ENCODE measurements around the gene SYTL2.

Gene SYTL2

GRCh38 chr11:85827748-85828639 lies 17.1 kb upstream of the SYTL2 start:
- no peak for DNase-seq

GRCh38 chr11:85826116-85826855 lies 15.3 kb upstream of the SYTL2 start:
- no peak for DNase-seq

DNA sequence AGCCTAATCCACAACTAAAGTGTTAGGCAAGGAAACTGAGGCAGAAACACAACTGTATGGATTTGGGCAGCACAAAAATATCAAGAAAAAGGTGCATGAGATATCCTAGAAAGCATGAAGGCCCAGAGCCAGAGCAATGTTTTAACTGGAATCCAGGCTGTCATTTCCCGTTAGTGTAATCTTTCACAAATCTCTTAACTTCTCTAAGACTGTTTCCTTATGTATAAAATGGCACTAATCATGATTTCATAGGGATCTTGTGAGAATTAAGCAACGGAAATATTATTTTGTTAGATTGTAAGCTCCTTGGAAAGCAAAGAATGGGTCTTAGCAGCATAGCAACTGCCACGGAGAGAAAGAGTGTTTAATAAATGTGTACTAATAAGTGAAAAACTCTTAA lies 14.7 kb upstream of the SYTL2 start:
- no peak for DNase-seq

GRCh38 chr11:85823816-85824215 lies 12.9 kb upstream of the SYTL2 start:
- no peak for DNase-seq

GRCh38 chr11:85822814-85823213 lies 11.9 kb upstream of the SYTL2 start:
- DNase-seq = no peak

DNA sequence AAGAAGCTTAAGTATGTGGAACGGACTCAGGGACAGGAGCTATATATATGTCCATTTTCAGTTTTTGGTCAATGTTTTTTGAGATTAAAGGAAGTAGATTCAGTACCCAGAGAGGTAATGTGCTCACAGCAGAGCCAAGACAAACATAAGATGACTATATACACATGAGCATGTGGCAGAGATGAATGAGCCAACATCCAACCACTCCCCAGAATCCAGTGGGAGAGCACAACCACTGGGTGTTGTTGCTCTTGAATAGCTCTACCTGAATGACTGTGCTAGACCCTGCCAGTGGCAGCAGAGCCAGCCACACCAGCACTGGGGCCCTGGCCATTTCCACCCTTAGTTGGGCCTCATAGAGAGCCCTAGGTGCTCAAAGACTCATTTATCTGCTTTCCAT lies 10.7 kb upstream of the SYTL2 start:
- no peak for DNase-seq

DNA sequence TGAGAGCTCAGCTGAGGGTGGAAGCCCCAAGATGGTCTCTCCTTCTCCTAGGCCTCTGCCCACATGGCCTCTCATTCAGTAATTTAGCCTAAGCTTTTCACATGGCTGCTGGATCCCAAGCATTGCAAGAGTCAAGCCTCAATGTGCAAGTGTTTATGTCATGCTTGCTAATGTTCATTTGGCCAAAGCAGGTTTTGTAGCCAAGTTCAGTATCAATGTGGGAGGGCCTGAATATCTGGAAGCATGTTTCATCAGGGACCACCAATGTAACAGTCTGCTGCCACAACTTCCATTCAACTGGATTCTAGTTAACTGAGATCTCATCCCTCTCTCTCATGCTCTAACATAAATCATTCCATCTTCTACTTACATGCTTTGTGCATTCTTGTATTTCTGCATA lies 8.5 kb upstream of the SYTL2 start:
- DNase-seq = no peak

DNA sequence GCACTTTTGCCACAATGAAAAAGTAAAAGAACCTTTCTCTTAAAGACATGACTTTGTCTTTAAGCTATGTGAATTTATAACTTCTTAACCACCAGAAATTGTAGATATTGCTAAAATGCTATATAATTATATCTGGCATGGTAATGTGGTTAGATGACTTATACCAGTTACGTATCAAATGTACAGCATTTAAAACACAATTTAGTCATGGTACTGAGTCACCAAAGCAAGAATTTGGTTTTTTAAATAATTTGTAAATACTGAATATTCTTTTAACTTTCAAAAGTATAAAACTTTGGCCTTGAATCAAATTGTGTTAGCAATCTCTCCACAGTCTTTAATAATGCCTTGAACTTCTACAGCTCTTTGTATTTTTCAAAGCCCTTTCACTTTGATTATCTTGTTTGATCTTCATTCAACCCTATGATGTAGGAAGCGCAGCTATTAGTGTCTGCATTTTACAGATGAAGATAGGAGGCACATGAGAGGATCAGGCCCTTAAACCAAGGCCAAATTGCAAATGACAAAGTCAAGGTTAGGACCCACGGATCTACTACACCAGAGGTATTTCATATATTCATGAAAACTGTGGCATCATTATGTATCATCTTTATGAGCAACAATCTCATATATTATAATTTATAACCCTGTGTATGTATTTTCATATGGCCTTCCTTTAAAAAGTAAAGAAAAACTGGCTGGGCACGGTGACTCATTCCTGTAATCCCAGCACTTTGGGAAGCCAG lies 4.4 kb upstream of the SYTL2 start:
- no peak for DNase-seq

- no peak for DNase-seq
Measured at GRCh38 chr11:85813721-85814120, 2.8 kb upstream of the SYTL2 start.

GRCh38 chr11:85811624-85812023 lies 683 bp upstream of the SYTL2 start:
- DNase-seq = no peak

GRCh38 chr11:85810521-85810870 lies 445 bp downstream of the SYTL2 start:
- DNase-seq = no peak

DNA sequence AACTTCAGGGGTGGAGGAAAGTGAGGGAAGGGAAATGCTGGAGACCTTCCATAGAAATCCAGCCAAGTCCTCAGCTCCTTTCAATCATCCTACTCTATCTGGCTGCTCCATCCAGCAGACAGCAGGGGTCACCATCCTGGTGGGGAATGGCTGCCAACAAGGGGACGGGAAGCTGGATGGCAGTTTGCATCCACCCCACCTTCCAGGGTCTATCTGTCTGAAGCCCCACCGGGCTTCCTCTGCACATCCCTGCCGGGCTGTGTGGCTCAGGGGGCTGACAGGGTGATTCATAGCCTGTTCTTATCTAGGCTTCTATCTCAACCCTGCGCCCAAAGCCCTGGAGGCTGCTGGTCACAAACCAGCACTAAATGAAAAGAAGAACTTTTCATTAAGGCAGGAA lies 1.1 kb downstream of the SYTL2 start:
- DNase-seq = no peak

DNA sequence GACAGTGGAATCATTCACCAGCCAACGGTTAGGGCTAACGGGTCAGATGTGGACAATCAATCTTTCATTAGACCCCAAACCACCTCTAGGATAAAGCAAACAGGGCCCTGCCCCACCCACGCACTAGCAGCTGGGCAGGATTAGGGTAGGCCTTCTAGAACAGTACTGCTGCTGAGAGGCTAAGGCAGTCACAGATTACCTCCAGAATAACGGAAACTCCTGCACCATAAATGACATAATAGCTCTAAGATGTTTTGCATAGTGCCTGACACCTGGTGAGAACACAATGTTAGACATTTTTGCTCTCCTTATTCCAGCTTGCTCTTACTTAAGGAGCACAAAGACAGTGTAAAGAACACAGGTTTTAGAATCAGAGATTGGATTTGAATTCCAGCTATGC lies 1.8 kb downstream of the SYTL2 start:
- no peak for DNase-seq

GRCh38 chr11:85806876-85807275 lies 4.1 kb downstream of the SYTL2 start:
- no peak for DNase-seq

GRCh38 chr11:85806016-85806415 lies 4.9 kb downstream of the SYTL2 start:
- DNase-seq = no peak

DNA sequence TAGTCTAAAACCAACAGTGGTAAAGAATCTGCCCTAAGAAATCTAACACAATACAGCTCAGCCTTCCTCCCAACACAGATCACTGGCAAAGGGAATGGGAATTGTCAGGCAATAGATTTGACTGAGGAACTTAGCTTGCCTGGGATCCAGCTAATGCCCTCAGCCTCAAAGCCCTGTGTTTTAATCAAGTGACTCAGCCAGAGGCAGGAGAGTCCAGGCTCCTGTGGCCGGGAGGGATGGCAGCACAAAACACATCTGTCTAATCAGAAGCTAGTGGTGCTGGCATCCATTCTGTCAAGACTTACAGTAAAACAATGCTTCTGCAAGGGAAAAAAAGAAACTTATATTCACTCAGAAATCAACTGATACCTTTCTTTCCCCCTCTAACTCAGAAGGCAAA lies 5.6 kb downstream of the SYTL2 start:
- no peak for DNase-seq

GRCh38 chr11:85803920-85804319 lies 7.0 kb downstream of the SYTL2 start:
- no peak for DNase-seq

DNA sequence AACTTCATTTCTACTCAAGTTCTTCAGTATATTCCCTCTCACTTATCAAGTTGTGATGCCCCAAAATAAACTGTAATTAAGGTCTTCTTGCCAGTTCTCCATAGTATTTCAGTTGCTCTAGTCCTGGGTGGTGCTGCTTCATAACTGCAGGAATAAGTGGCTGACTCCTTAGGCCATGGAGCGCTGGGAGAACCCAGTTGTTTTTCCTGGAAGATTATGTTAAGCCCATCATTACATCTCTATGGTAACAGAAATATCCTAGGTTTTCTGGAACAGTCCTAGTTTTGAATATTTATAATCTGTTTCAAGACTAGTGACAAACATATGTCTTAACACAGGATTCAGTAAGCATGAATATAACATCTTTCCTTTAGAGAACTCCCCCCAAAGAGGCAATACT lies 7.6 kb downstream of the SYTL2 start:
- no peak for DNase-seq

- no peak for DNase-seq
Measured at GRCh38 chr11:85801527-85801926, 9.4 kb downstream of the SYTL2 start.

- DNase-seq = no peak
Measured at GRCh38 chr11:85800595-85801342, 10.2 kb downstream of the SYTL2 start.

DNA sequence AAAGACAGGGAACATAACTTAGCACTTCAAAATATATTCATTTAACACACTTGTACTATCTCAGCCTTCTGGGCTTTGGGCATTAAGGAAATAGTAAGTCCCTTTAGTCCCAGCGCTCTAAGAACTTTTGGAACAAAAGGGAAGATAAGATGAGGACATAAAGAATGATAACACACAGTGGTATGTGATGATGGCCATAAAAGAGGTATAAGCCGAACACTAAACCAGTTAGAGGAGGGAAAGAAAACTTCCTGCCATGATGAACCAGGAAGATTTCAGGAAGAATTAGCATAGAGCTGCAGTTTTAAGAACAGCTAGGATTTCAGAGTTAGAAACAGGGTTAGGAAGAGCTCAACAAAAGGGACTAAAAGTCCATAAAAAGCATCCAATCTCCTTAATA lies 11.8 kb downstream of the SYTL2 start:
- DNase-seq = no peak

DNA sequence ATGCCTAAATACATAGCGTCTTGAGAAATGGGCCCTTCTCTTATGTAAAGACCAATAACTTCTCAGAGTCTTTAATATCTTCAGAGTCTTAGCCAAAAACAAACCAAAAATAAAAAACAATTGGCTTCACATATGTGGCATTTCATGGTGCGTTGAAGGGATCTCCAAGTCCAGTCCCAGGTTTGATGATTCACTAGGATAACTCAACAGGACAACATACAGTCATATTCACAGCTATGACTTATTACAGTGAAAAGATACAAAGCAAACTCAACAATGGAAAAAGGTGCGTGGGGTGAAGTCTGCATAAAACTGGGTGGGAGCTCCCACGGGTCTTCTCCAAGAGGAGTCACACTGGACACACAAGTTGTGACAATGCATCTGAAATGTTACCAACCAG lies 12.6 kb downstream of the SYTL2 start:
- no peak for DNase-seq
